IMR-90 (cell line): ENCODE measurements around the gene OXNAD1. TPM values are rescaled to one million over a fixed set of nuclear protein-coding genes. Genes with fewer than 3 reads are reported as not detected.

Experiments
- ATAC-seq: fragments of 200-7000 bp; cut with Tn5 transposase; 2 replicates; pipeline ENCODE4 v1.9.1; 2020; ENCODE audit warnings: low read depth, mild to moderate bottlenecking, moderate library complexity
- BruUV-seq: library from RNA; stranded (reverse); fragments of 400-500 nt; replicated peaks from 2 replicates; lab custom pipeline; 2021; lab: Mats Ljungman, UMichigan
- CTCF ChIA-PET: fragments of 300-600 bp; formaldehyde crosslinking; extraction: SDS; loops from one replicate; lab custom pipeline; 2021; ENCODE audit warnings: antibody characterized with exemption; lab: Yijun Ruan, JAX
- POLR2A ChIA-PET: fragments of 300-600 bp; sonication (Branson Sonifier 250); formaldehyde crosslinking; loops from one replicate; lab custom pipeline; 2022; ENCODE audit warnings: antibody characterized with exemption; ENCODE audit not compliant: unreplicated experiment; lab: Charles Lee
- DNase-seq: peaks from one replicate; pipeline ENCODE4 v3.0.0; 2013
- H2AFZ ChIP-seq: replicated peaks from 2 replicates; pipeline ENCODE3; 2013; ENCODE audit warnings: low read length, mild to moderate bottlenecking; ENCODE audit not compliant: poor library complexity
- H2AK5ac ChIP-seq: 2 replicates; pipeline ENCODE4 v1.6.1; 2013; ENCODE audit warnings: low read depth, low read length, inconsistent platforms
- H2AK9ac ChIP-seq: replicated peaks from 2 replicates; pipeline ENCODE3; 2013; ENCODE audit warnings: mild to moderate bottlenecking, low read depth, low read length, moderate library complexity; ENCODE audit not compliant: poor library complexity
- H2BK120ac ChIP-seq: 2 replicates; pipeline ENCODE4 v1.6.1; 2013; ENCODE audit warnings: low read depth, low read length, inconsistent platforms
- H2BK15ac ChIP-seq: 3 replicates; pipeline ENCODE4 v1.6.1; 2013; ENCODE audit warnings: low read depth, low read length, inconsistent platforms
- H2BK20ac ChIP-seq: 2 replicates; pipeline ENCODE4 v1.6.1; 2013; ENCODE audit warnings: low read depth, mild to moderate bottlenecking, inconsistent platforms, low read length, moderate library complexity
- H2BK5ac ChIP-seq: 2 replicates; pipeline ENCODE4 v1.6.1; 2013; ENCODE audit warnings: mild to moderate bottlenecking, low read depth, low read length, inconsistent platforms; ENCODE audit not compliant: poor library complexity, severe bottlenecking
- H3K14ac ChIP-seq: replicated peaks from 2 replicates; pipeline ENCODE4 v1.6.1; 2013; ENCODE audit warnings: low read depth, low read length, inconsistent platforms
- H3K18ac ChIP-seq: 2 replicates; pipeline ENCODE4 v1.6.1; 2013; ENCODE audit warnings: low read depth, low read length, control low read depth
- H3K23ac ChIP-seq: 2 replicates; pipeline ENCODE4 v1.6.1; 2013; ENCODE audit warnings: low read depth, low read length, inconsistent platforms
- H3K27ac ChIP-seq: 2 replicates; pipeline ENCODE4 v1.5.1; 2013; ENCODE audit warnings: mild to moderate bottlenecking, control low read depth, low read length; ENCODE audit not compliant: insufficient read depth
- H3K27me3 ChIP-seq: 2 replicates; pipeline ENCODE4 v1.6.1; 2013; ENCODE audit warnings: low read length; ENCODE audit not compliant: control insufficient read depth, insufficient read depth
- H3K36me3 ChIP-seq: 2 replicates; pipeline ENCODE4 v1.6.1; 2013; ENCODE audit warnings: low read length, mixed read lengths; ENCODE audit not compliant: control insufficient read depth, insufficient read depth
- H3K4ac ChIP-seq: 2 replicates; pipeline ENCODE4 v1.6.1; 2013; ENCODE audit warnings: low read depth, low read length, inconsistent platforms
- H3K4me1 ChIP-seq: 2 replicates; pipeline ENCODE4 v1.6.1; 2013; ENCODE audit warnings: low read length, mixed read lengths; ENCODE audit not compliant: control insufficient read depth, insufficient read depth
- H3K4me2 ChIP-seq: 2 replicates; pipeline ENCODE4 v1.6.1; 2013; ENCODE audit warnings: low read depth, mild to moderate bottlenecking, control low read depth, low read length, moderate library complexity
- H3K4me3 ChIP-seq: 2 replicates; pipeline ENCODE4 v1.5.1; 2013; ENCODE audit warnings: low read depth, mild to moderate bottlenecking, control low read depth, low read length, moderate library complexity; ENCODE audit not compliant: insufficient read depth
- H3K56ac ChIP-seq: 2 replicates; pipeline ENCODE4 v1.6.1; 2013; ENCODE audit warnings: low read length, inconsistent platforms; ENCODE audit not compliant: insufficient read depth; ENCODE audit errors: extremely low read depth
- H3K79me1 ChIP-seq, 2 experiments: 2 replicates each; pipeline ENCODE4 v1.6.1; 2013; ENCODE audit warnings: low read length in 2 of 2, inconsistent platforms in 1 of 2, low read depth in 1 of 2
- H3K9ac ChIP-seq: 2 replicates; pipeline ENCODE4 v1.6.1; 2013; ENCODE audit warnings: low read depth, low read length, control low read depth
- H3K9me1 ChIP-seq: 2 replicates; pipeline ENCODE4 v1.6.1; 2013; ENCODE audit warnings: low read length, inconsistent platforms; ENCODE audit not compliant: insufficient read depth
- H3K9me3 ChIP-seq: 2 replicates; pipeline ENCODE4 v1.6.1; 2013; ENCODE audit warnings: low read length; ENCODE audit not compliant: control insufficient read depth, insufficient read depth
- H4K20me1 ChIP-seq: 2 replicates; pipeline ENCODE4 v1.6.1; 2013; ENCODE audit warnings: low read length, inconsistent platforms; ENCODE audit not compliant: insufficient read depth
- H4K5ac ChIP-seq: 2 replicates; pipeline ENCODE4 v1.6.1; 2013; ENCODE audit warnings: mild to moderate bottlenecking, low read depth, low read length, control low read depth
- H4K8ac ChIP-seq, 2 experiments: 2 replicates each; pipeline ENCODE4 v1.6.1; 2013; ENCODE audit warnings: low read depth in 2 of 2, low read length in 2 of 2, control low read depth in 1 of 2, inconsistent platforms in 1 of 2
- H4K91ac ChIP-seq: 2 replicates; pipeline ENCODE4 v1.6.1; 2013; ENCODE audit warnings: low read depth, low read length, inconsistent platforms; ENCODE audit not compliant: insufficient read depth
- BHLHE40 ChIP-seq: fragments of 150-350 bp; IDR thresholded peaks from 2 replicates; pipeline ENCODE4 v1.6.1; 2016; ENCODE audit warnings: mild to moderate bottlenecking, low read depth, low read length
- CEBPB ChIP-seq: IDR thresholded peaks from 2 replicates; pipeline ENCODE4 v1.6.1; 2012; ENCODE audit warnings: low read depth, low read length, improper control_type of control experiment
- CHD1 ChIP-seq: IDR thresholded peaks from 2 replicates; pipeline ENCODE4 v1.6.1; 2012; ENCODE audit warnings: low read depth, low read length, improper control_type of control experiment
- ELK1 ChIP-seq: fragments of 150-350 bp; IDR thresholded peaks from 2 replicates; pipeline ENCODE4 v1.6.1; 2016; ENCODE audit warnings: low read depth, mild to moderate bottlenecking, low read length, moderate library complexity, borderline replicate concordance
- FOS ChIP-seq: fragments of 150-350 bp; IDR thresholded peaks from 2 replicates; pipeline ENCODE4 v1.6.1; 2016; ENCODE audit warnings: low read depth, low read length
- MAFK ChIP-seq: IDR thresholded peaks from 2 replicates; pipeline ENCODE4 v1.6.1; 2012; ENCODE audit warnings: low read depth, low read length, improper control_type of control experiment
- MAZ ChIP-seq: IDR thresholded peaks from 2 replicates; pipeline ENCODE4 v1.6.1; 2012; ENCODE audit warnings: low read depth, mild to moderate bottlenecking, low read length, improper control_type of control experiment, moderate library complexity, borderline replicate concordance
- MXI1 ChIP-seq: IDR thresholded peaks from 2 replicates; pipeline ENCODE4 v1.6.1; 2012; ENCODE audit warnings: low read depth, mild to moderate bottlenecking, low read length, moderate library complexity, borderline replicate concordance
- NFE2L2 ChIP-seq: fragments of 150-350 bp; IDR thresholded peaks from 2 replicates; pipeline ENCODE4 v1.6.1; 2016; ENCODE audit warnings: low read depth, mild to moderate bottlenecking, low read length
- POLR2A ChIP-seq: IDR thresholded peaks from 2 replicates; pipeline ENCODE4 v1.6.1; 2012; ENCODE audit warnings: mild to moderate bottlenecking, low read depth, low read length
- RAD21 ChIP-seq: IDR thresholded peaks from 2 replicates; pipeline ENCODE4 v1.6.1; 2012; ENCODE audit warnings: low read length, improper control_type of control experiment
- RCOR1 ChIP-seq: IDR thresholded peaks from 2 replicates; pipeline ENCODE4 v1.6.1; 2012; ENCODE audit warnings: mild to moderate bottlenecking, low read length, improper control_type of control experiment; ENCODE audit not compliant: insufficient replicate concordance
- RFX5 ChIP-seq: IDR thresholded peaks from 2 replicates; pipeline ENCODE4 v1.8.0; 2012; ENCODE audit warnings: low read depth, mild to moderate bottlenecking, low read length, moderate library complexity
- SMC3 ChIP-seq: fragments of 150-350 bp; IDR thresholded peaks from 2 replicates; pipeline ENCODE4 v1.6.1; 2016; ENCODE audit warnings: low read depth, mild to moderate bottlenecking, antibody characterized with exemption, low read length, moderate library complexity
- WGBS, 2 experiments: methylation state at CpG; one replicate each; pipeline versions ENCODE4 v1.1.5 to v1.1.7; 2013; ENCODE audit warnings: missing lambda C conversion rate in 2 of 2; ENCODE audit not compliant: insufficient read length in 1 of 2; ENCODE audit errors: extremely low coverage in 2 of 2; 5-methylcytosine and 5-hydroxymethylcytosine counted together
- dilution Hi-C: fragments of 300-500 bp; cut with HindIII; formaldehyde crosslinking; loops from one replicate; pipeline ENCODE4 v1.14.3; 2018; ENCODE audit warnings: low sequenced_read_pairs; ENCODE audit not compliant: unreplicated experiment
- in situ Hi-C: fragments of 300-500 bp; cut with MboI; formaldehyde crosslinking; loops from 3 replicates; pipeline ENCODE4 v1.14.3; 2019; ENCODE audit warnings: low sequenced_read_pairs, inconsistent platforms, mixed read lengths
- intact Hi-C: fragments of 100-400 bp; cut with micrococcal nuclease; formaldehyde crosslinking; loops from 2 replicates; pipeline ENCODE4 v1.10.0; 2022
- polyA plus RNA-seq, 3 experiments: library from polyadenylated mRNA; depleted of rRNA; stranded (reverse); fragments of >200 nt; gene quantifications; 2 replicates each; pipeline ENCODE4 v1.2.3, GENCODE V29; 2012; ENCODE audit warnings: low replicate concordance in 1 of 3
- total RNA-seq: library from RNA; depleted of rRNA; stranded (reverse); fragments of >200 nt; gene quantifications from 2 replicates; pipeline ENCODE4 v1.2.3, GENCODE V29; 2012
- TF ChIP-seq, protein P1 (sequence below): conservative IDR thresholded peaks from 2 replicates; pipeline ENCODE4 v1.5.1; 2012; ENCODE audit warnings: mild to moderate bottlenecking, low read depth, low read length, improper control_type of control experiment
- TF ChIP-seq, protein P2 (sequence below): fragments of 150-350 bp; IDR thresholded peaks from 2 replicates; pipeline ENCODE4 v1.6.1; 2017; ENCODE audit warnings: mild to moderate bottlenecking, antibody characterized with exemption, low read length, low read depth

Gene OXNAD1
- total and polyA plus RNA-seq, 2 of the 4 experiments (the other 2 are of a cell fraction), result 6.2 to 11.3 TPM

DNA sequence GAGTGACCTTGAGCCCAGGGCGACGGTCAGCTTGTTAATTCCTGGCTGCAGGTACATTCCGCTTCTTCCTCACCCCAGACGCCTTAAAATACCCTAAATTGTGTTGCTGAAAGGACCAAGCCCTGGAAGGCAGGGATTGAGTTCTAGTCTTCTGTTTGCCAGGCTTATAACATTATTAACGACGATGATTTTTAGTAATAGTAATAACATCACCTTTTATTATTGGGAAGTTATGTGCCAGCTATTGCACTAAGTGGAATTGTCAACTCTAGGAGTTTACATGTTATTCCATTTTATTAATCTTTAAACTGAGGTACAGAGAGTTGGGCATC lies 409 bp downstream of the OXNAD1 start:
- dilution Hi-C loops, result no loop called here
- no peak for ATAC-seq
- TF ChIP-seq POLR2A (no peak), MAZ (no peak), SMC3 (no peak), ELK1 (no peak), MXI1 (no peak), RFX5 (no peak), MAFK (no peak), RCOR1 (no peak), RAD21 (no peak), CHD1 (no peak), FOS (no peak), NFE2L2 (no peak), CEBPB (no peak), BHLHE40 (no peak)
- TF ChIP-seq, protein P1, sequence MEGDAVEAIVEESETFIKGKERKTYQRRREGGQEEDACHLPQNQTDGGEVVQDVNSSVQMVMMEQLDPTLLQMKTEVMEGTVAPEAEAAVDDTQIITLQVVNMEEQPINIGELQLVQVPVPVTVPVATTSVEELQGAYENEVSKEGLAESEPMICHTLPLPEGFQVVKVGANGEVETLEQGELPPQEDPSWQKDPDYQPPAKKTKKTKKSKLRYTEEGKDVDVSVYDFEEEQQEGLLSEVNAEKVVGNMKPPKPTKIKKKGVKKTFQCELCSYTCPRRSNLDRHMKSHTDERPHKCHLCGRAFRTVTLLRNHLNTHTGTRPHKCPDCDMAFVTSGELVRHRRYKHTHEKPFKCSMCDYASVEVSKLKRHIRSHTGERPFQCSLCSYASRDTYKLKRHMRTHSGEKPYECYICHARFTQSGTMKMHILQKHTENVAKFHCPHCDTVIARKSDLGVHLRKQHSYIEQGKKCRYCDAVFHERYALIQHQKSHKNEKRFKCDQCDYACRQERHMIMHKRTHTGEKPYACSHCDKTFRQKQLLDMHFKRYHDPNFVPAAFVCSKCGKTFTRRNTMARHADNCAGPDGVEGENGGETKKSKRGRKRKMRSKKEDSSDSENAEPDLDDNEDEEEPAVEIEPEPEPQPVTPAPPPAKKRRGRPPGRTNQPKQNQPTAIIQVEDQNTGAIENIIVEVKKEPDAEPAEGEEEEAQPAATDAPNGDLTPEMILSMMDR, result no peak
- TF ChIP-seq, protein P2, sequence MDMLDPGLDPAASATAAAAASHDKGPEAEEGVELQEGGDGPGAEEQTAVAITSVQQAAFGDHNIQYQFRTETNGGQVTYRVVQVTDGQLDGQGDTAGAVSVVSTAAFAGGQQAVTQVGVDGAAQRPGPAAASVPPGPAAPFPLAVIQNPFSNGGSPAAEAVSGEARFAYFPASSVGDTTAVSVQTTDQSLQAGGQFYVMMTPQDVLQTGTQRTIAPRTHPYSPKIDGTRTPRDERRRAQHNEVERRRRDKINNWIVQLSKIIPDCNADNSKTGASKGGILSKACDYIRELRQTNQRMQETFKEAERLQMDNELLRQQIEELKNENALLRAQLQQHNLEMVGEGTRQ, result no peak
- Histone ChIP-seq H2AFZ (peak overlapping the region; percentile 98), H3K23ac (peak overlapping the region; percentile 43), H3K18ac (no peak overlapping the region), H2AK5ac (no peak overlapping the region), H3K27me3 (no peaks in the 10 kb centered on the region), H4K5ac (peak overlapping the region; percentile 40), H3K56ac (peak overlapping the region; percentile 68), H4K20me1 (no peaks in the 10 kb centered on the region), H3K4me2 (peak overlapping the region; percentile 93), H2BK15ac (no peak overlapping the region), H3K4me1 (no peaks in the 10 kb centered on the region), H2BK20ac (no peak overlapping the region), H3K9ac (peak overlapping the region; percentile 72), H3K27ac (peak overlapping the region; percentile 57), H4K8ac (peak overlapping the region; percentile 68 to 89; a peak in 3 of 4 replicates), H4K91ac (0 out of 2 replicates have a peak overlapping the region, but pooled peaks have one; percentile 41), H3K79me1 (peaks cover 41 to 47% of the 10 kb centered on the region in 2 experiments), H2BK120ac (no peak overlapping the region), H3K4me3 (peak overlapping the region; percentile 81), H2AK9ac (peak overlapping the region; percentile 69), H2BK5ac (no peak overlapping the region), H3K36me3 (no peaks in the 10 kb centered on the region), H3K14ac (peak overlapping the region; percentile 49; the same call in 1 of the 2 replicates), H3K9me3 (no peaks in the 10 kb centered on the region), H3K9me1 (peaks cover 3% of the 10 kb centered on the region; the same call in 1 of the 2 replicates), H3K4ac (peak overlapping the region; percentile 62)
- intact Hi-C loops, result no loop called here
- BruUV-seq, result no TSS peak
- ChIA-PET POLR2A (no interaction called here), CTCF (interaction anchor here (0.5 kb wide), 1 partner anchor 126 kb away, joined by 4 read pairs; no protein-coding TSS in a partner anchor)
- DNase-seq, result no peak
- no CpG with 5 or more reads among the region's 6 CpGs for WGBS, 2 experiments
- in situ Hi-C loops, result no loop called here
